ENCODE data around the gene PTPRN2. TPM values are rescaled to one million over a fixed set of nuclear protein-coding genes. Genes with fewer than 3 reads are reported as not detected.
A peak's percentile ranks its signal among the peaks of the same experiment; 100 is the strongest.

The PTPRN2 gene
- total and polyA plus RNA-seq, 2 of the 8 experiments (the other 6 are each of a cell fraction or from before 2014, with no cell fraction given), result 2.6 to 4.5 TPM

DNA sequence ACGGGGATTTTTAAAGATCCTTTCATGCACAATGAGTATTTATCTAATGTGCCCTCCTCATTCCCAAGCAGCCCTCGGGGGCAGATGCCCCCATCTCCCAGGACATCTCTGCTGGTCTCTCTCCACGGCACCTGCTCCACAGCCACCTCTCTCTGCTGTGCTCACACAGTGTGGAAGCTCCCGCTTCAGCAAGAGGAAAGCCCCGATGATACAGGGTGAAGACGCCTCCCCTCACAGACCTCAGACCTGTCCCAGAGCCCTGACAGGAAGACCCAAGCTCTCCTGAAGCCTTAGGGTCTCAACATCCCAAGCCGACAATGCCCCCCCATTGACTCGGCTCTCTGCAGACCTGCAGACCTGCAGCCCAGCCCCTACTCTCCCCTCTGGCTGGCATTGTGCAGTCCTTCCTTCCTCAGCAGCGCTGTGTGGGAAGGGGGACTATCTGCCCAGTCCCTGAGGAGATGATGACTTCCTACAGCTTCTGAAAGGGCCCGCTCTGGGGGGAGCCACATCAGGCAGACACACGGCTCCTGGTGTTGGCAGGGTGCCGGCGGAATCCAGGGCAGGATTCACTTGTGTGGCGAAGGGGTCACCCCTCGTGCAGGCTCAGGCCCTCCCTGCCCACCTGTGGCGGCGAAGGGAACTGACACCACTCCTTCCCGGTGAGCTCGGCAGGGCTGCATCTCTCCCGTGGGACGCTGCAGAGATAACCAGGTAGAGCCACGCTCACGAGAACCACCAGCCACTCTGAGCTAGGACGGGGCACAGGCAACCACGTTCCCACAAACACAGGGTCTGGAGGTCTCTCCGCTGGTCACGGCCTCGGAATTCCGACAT, 61.8 kb downstream of the PTPRN2 start:
- no peak overlapping the region for H2BK120ac ChIP-seq (replicated peaks; ENCODE audit: low read depth, low read length)
- TF ChIP-seq SUZ12 (IDR thresholded peaks at IDR 0.05; ENCODE audit: low read length), result no peak
- TF ChIP-seq CHD2 (IDR thresholded peaks at IDR 0.05; ENCODE audit: low read length), result no peak
- no peak for TF ChIP-seq TAF7 (optimal IDR thresholded peaks at IDR 0.05; ENCODE audit: borderline replicate concordance, low read depth, low read length)
- 0 out of 2 replicates have a peak, but pooled peaks have one; percentile 10 for TF ChIP-seq SP1 (IDR thresholded peaks at IDR 0.05; ENCODE audit: low read depth, low read length)
- no peak for TF ChIP-seq TCF12 (IDR thresholded peaks at IDR 0.05; ENCODE audit: low read depth, low read length)
- TF ChIP-seq, protein P1, sequence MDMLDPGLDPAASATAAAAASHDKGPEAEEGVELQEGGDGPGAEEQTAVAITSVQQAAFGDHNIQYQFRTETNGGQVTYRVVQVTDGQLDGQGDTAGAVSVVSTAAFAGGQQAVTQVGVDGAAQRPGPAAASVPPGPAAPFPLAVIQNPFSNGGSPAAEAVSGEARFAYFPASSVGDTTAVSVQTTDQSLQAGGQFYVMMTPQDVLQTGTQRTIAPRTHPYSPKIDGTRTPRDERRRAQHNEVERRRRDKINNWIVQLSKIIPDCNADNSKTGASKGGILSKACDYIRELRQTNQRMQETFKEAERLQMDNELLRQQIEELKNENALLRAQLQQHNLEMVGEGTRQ (IDR thresholded peaks at IDR 0.05; ENCODE audit: low read length), result no peak
- no peak for TF ChIP-seq CTBP2 (IDR thresholded peaks at IDR 0.05; ENCODE audit: borderline replicate concordance, insufficient read depth, insufficient read length, low read length)
- TF ChIP-seq, protein P2, sequence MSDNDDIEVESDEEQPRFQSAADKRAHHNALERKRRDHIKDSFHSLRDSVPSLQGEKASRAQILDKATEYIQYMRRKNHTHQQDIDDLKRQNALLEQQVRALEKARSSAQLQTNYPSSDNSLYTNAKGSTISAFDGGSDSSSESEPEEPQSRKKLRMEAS (IDR thresholded peaks at IDR 0.05), result no peak

More for the DNA sequence above, 61.8 kb downstream of the PTPRN2 start:
- no peak overlapping the region for H3K9ac ChIP-seq (replicated peaks in 1 of 4; ENCODE audit: extremely low read depth in 1 of 4, low read depth in 3 of 4, low read length in 3 of 4)
- H4K91ac ChIP-seq (replicated peaks; ENCODE audit: insufficient read length, low read length), result peak overlapping the region; percentile 60
- H2AFZ ChIP-seq (ENCODE audit: low read length), result no peak overlapping the region
- no peaks in the 10 kb centered on the region for H3K36me3 ChIP-seq (ENCODE audit: control insufficient read depth in 2 of 4, insufficient read depth in 4 of 4, low read length in 3 of 4)
- no peak overlapping the region for H2BK12ac ChIP-seq (ENCODE audit: low read depth, low read length)
- no peaks in the 10 kb centered on the region for H3K79me2 ChIP-seq (ENCODE audit: control insufficient read depth in 1 of 2, insufficient read depth in 2 of 2, low read length in 2 of 2)
- H3K18ac ChIP-seq (ENCODE audit: extremely low read depth, low read length), result no peak overlapping the region
- no peaks in the 10 kb centered on the region for H3K4me1 ChIP-seq (replicated peaks in 1 of 4; ENCODE audit: control insufficient read depth in 3 of 4, insufficient read depth in 4 of 4, low read length in 3 of 4)
- ChIA-PET POLR2A (ENCODE audit: partially characterized antibody) (interaction anchor here (0.6 kb wide), 1 partner anchor 82 kb away, joined by 3 read pairs; no protein-coding TSS in a partner anchor), CTCF (ENCODE audit: partially characterized antibody) (interaction anchor here (0.7 to 2.0 kb wide), 12 partner anchors 11 to 1120 kb away, joined by 3 to 6 read pairs (median 4); no protein-coding TSS in a partner anchor)
- H3K23ac ChIP-seq (ENCODE audit: insufficient read length), result no peak overlapping the region
- H3K27me3 ChIP-seq (replicated peaks in 1 of 4; ENCODE audit: control insufficient read depth in 3 of 4, extremely low read depth in 1 of 4, insufficient read depth in 3 of 4, low read length in 3 of 4), result no peaks in the 10 kb centered on the region
- H3K4me2 ChIP-seq (ENCODE audit: insufficient read depth in 1 of 2, low read depth in 2 of 2, low read length in 2 of 2), result no peak overlapping the region
- DNase-seq (ENCODE audit: low read depth in 1 of 2, low spot score in 2 of 2) (peak in 1 of 2 experiments; percentile 57), FAIRE-seq (no peak)
- no peaks in the 10 kb centered on the region for H3K23me2 ChIP-seq (ENCODE audit: low read depth, low read length)
- no peak overlapping the region for H4K5ac ChIP-seq (ENCODE audit: insufficient read length, low read depth, low read length)
- H3K14ac ChIP-seq (ENCODE audit: insufficient read length), result no peak overlapping the region
- no peak overlapping the region for H3K27ac ChIP-seq (ENCODE audit: low read depth, low read length)
- no peaks in the 10 kb centered on the region for H3K79me1 ChIP-seq (ENCODE audit: low read depth, low read length)
- no peak overlapping the region for H3K4ac ChIP-seq (replicated peaks; ENCODE audit: insufficient read length, low read depth, low read length)
- H2BK5ac ChIP-seq (ENCODE audit: low read depth, low read length), result no peak overlapping the region
- no peak overlapping the region for H2BK20ac ChIP-seq (ENCODE audit: low read length)
- 92% methylated on average over 26 of the region's 29 CpGs; no CpG with 5 or more reads in 1 of the 2 experiments for WGBS, 2 experiments (ENCODE audit: extremely low coverage in 1 of 2, insufficient coverage in 1 of 2, insufficient read length in 1 of 2, insufficient replicate concordance in 2 of 2, low coverage in 1 of 2, low lambda C conversion rate in 2 of 2, missing lambda C conversion rate in 1 of 2)
- H4K8ac ChIP-seq (ENCODE audit: extremely low read depth, insufficient read depth, low read length), result no peak overlapping the region
- no peak overlapping the region for H3K56ac ChIP-seq (replicated peaks; ENCODE audit: insufficient read length, low read depth, low read length)
- peak overlapping the region; percentile 72; the same call in 1 of the 2 replicates for H2BK15ac ChIP-seq (ENCODE audit: low read length)
- H4K20me1 ChIP-seq (replicated peaks in 1 of 2; ENCODE audit: control insufficient read depth in 1 of 2, insufficient read depth in 2 of 2, low read length in 2 of 2), result peaks cover 2% of the 10 kb centered on the region in 2 experiments
- H3K4me3 ChIP-seq (ENCODE audit: extremely low read depth in 1 of 4, insufficient read depth in 2 of 4, low read depth in 3 of 4, low read length in 4 of 4), result no peak overlapping the region
- no peak overlapping the region for H2AK5ac ChIP-seq (ENCODE audit: low read depth, low read length)
- peaks cover 12 to 19% of the 10 kb centered on the region in 2 experiments for H3K9me3 ChIP-seq (ENCODE audit: insufficient read depth in 2 of 2, low read depth in 1 of 2, low read length in 1 of 2)

Data from H1 (cell line).